ENCODE results near the gene TXNDC16. TPM values are rescaled to one million over a fixed set of nuclear protein-coding genes. Genes with fewer than 3 reads are reported as not detected.

TXNDC16 gene
- total RNA-seq, 1 donor from 2014 or later, result 3.6 TPM

DNA sequence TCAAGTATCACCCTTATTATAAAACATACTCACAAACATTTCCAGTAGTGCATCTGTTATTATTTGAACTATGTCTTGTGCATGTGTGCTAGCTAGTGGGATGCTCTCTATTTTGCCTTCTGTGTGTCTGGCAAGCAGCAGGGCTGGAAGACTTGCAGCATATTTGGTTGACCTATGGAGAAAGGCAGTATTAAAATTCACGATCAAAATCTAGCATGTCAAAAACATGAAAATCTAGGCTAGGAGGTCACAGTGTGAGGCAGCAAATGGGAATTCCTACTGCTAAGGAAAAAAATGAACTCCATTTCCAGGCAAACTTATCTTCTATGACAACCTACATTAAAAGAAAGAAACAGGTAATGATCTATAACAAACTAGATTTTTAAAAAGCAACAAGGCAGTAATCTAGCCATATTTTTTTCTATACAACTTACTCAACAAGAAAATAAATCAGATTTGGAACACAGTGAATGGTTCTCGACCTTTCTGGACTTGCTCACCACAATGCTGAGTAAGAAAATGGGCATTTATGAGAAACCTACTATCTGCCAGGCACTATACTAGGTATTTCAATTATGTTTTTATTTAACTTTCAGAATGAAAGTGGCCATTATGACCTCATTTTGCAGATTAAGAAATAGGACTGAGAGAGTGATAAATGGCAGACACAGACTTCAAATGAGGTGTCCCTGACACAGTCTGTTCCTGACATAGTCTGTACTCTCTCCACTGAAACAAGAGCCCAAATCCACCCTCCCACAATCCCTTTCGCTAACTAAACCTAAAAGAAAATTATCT lies 96.8 kb downstream of the TXNDC16 start:
- no peaks in the 10 kb centered on the region for H3K27me3 ChIP-seq (ENCODE audit: low read depth)
- peaks cover 29% of the 10 kb centered on the region for H3K36me3 ChIP-seq
- TF ChIP-seq CTCF (IDR thresholded peaks at IDR 0.05; ENCODE audit: borderline replicate concordance), result no peak
- H3K27ac ChIP-seq (replicated peaks), result no peak overlapping the region
- no peaks in the 10 kb centered on the region for H3K4me1 ChIP-seq
- no peak for DNase-seq
- intact Hi-C loops (cut with micrococcal nuclease), result no loop called here
- H3K9me3 ChIP-seq (replicated peaks), result no peaks in the 10 kb centered on the region
- H3K4me3 ChIP-seq, result no peak overlapping the region

- intact Hi-C loops (cut with micrococcal nuclease), result no loop called here
- no peak overlapping the region for H3K27ac ChIP-seq (replicated peaks)
- TF ChIP-seq CTCF (IDR thresholded peaks at IDR 0.05; ENCODE audit: borderline replicate concordance), result no peak
These were observed 105.1 kb downstream of the TXNDC16 start for GRCh38 chr14:52447236-52447635.

DNA sequence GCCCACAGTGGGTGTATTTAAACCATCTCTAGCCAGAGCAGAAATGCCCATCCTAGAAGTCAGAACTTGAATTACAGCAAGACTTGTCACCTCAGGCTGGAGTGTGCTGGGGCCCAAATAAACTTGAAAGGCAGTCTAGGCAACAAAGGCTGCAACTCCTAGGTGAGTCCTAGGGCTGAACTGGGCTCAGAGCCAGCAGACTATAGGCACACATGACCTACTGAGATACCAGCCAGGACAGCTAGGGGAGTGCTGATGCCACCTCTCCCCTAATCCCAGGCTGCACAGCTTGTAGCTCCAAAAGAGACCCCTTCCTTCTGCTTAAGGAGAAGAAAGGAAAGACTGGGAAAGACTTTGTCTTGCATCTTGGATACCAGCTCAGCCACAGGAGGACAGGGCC lies 106.0 kb downstream of the TXNDC16 start:
- no peak for DNase-seq
- H3K4me1 ChIP-seq, result no peaks in the 10 kb centered on the region
- no peaks in the 10 kb centered on the region for H3K27me3 ChIP-seq (ENCODE audit: low read depth)
- no peak for TF ChIP-seq CTCF (IDR thresholded peaks at IDR 0.05; ENCODE audit: borderline replicate concordance)
- H3K36me3 ChIP-seq, result peaks cover 47% of the 10 kb centered on the region
- H3K4me3 ChIP-seq, result no peak overlapping the region
- intact Hi-C loops (cut with micrococcal nuclease), result no loop called here
- peaks cover 13% of the 10 kb centered on the region for H3K9me3 ChIP-seq (replicated peaks)
- H3K27ac ChIP-seq (replicated peaks), result no peak overlapping the region

More at GRCh38 chr14:52447236-52447635, 105.1 kb downstream of the TXNDC16 start:
- Histone ChIP-seq H3K9me3 (replicated peaks) (peaks cover 13% of the 10 kb centered on the region), H3K4me1 (no peaks in the 10 kb centered on the region), H3K4me3 (no peak overlapping the region), H3K36me3 (peaks cover 47% of the 10 kb centered on the region), H3K27me3 (ENCODE audit: low read depth) (no peaks in the 10 kb centered on the region)
- DNase-seq, result no peak

GRCh38 chr14:52443506-52443905 lies 108.8 kb downstream of the TXNDC16 start:
- no peaks in the 10 kb centered on the region for H3K9me3 ChIP-seq (replicated peaks)
- H3K27me3 ChIP-seq (ENCODE audit: low read depth), result no peaks in the 10 kb centered on the region
- no peak overlapping the region for H3K27ac ChIP-seq (replicated peaks)
- no peaks in the 10 kb centered on the region for H3K4me1 ChIP-seq
- TF ChIP-seq CTCF (IDR thresholded peaks at IDR 0.05; ENCODE audit: borderline replicate concordance), result no peak
- DNase-seq, result no peak
- H3K36me3 ChIP-seq, result peaks cover 33% of the 10 kb centered on the region
- intact Hi-C loops (cut with micrococcal nuclease), result no loop called here
- H3K4me3 ChIP-seq, result no peak overlapping the region

DNA sequence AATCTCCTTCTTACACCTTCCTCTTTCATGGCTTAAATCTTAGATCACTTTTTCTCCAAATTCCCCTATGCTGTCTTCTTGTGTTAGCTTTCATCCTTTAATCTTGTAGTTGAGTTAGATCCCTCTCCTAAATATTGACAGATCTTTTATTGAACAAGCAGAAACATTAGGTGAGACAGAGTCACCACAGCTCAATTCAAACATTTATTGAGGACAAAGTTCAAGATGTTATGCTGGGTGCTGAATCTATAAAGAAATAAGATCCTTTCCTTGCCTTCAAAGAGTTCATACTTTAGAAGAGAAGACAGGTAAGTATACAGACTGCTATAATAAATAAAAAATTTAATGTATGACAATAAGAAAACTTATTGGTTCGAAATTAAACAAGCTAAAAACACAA lies 109.7 kb downstream of the TXNDC16 start:
- no peak overlapping the region for H3K4me3 ChIP-seq
- no peak for DNase-seq
- TF ChIP-seq CTCF (IDR thresholded peaks at IDR 0.05; ENCODE audit: borderline replicate concordance), result no peak
- no peak overlapping the region for H3K27ac ChIP-seq (replicated peaks)
- H3K27me3 ChIP-seq (ENCODE audit: low read depth), result no peaks in the 10 kb centered on the region
- H3K4me1 ChIP-seq, result no peaks in the 10 kb centered on the region
- H3K9me3 ChIP-seq (replicated peaks), result no peaks in the 10 kb centered on the region
- H3K36me3 ChIP-seq, result peaks cover 26% of the 10 kb centered on the region
- intact Hi-C loops (cut with micrococcal nuclease), result no loop called here
